GM10847 (cell line): Measurements from ENCODE around the gene ZFP36.

Source experiments
- POLR2A ChIP-seq: IDR thresholded peaks from 2 replicates; pipeline ENCODE4 v1.6.1; 2011; ENCODE audit not compliant: insufficient read length; ENCODE audit errors: extremely low read depth

The ZFP36 gene

GRCh38 chr19:39406656-39407409 lies at the start of gene ZFP36:
Gene ZFP36, plus strand, starts transcription at chr19:39406847. Its CDS starts 58 bp downstream, at chr19:39406905.
- TF ChIP-seq POLR2A, result peak; percentile 100

GRCh38 chr19:39359026-39359425 lies 47.6 kb upstream of the ZFP36 start:
- TF ChIP-seq POLR2A, result no peak

GRCh38 chr19:39360599-39360998 lies 46.0 kb upstream of the ZFP36 start:
- TF ChIP-seq POLR2A, result no peak

- TF ChIP-seq POLR2A, result no peak
Observed at GRCh38 chr19:39362682-39363657, 43.7 kb upstream of the ZFP36 start.

- no peak for TF ChIP-seq POLR2A
Observed at GRCh38 chr19:39363901-39364457, 42.7 kb upstream of the ZFP36 start.

- TF ChIP-seq POLR2A, result no peak
Observed at GRCh38 chr19:39365531-39365930, 41.1 kb upstream of the ZFP36 start.

GRCh38 chr19:39369200-39369599 lies 37.4 kb upstream of the ZFP36 start:
- no peak for TF ChIP-seq POLR2A

GRCh38 chr19:39370735-39371134 lies 35.9 kb upstream of the ZFP36 start:
- TF ChIP-seq POLR2A, result no peak

- no peak for TF ChIP-seq POLR2A
Observed at GRCh38 chr19:39372047-39372802, 34.4 kb upstream of the ZFP36 start.

- no peak for TF ChIP-seq POLR2A
Observed at GRCh38 chr19:39372941-39373340, 33.7 kb upstream of the ZFP36 start.

- no peak for TF ChIP-seq POLR2A
Observed at GRCh38 chr19:39375929-39376328, 30.7 kb upstream of the ZFP36 start.

- no peak for TF ChIP-seq POLR2A
Observed at GRCh38 chr19:39377373-39378362, 29.0 kb upstream of the ZFP36 start.

GRCh38 chr19:39379865-39380396 lies 26.7 kb upstream of the ZFP36 start:
- no peak for TF ChIP-seq POLR2A
